HepG2 (cell line): ENCODE data around the gene GRIK4. TPM values are rescaled to one million over a fixed set of nuclear protein-coding genes. Genes with fewer than 3 reads are reported as not detected.

Experiments used
- ATAC-seq: fragments of 200-7000 bp; cut with Tn5 transposase; 3 replicates; pipeline ENCODE4 v1.9.1; 2020; ENCODE audit warnings: mild to moderate bottlenecking, moderate library complexity
- BruUV-seq: library from RNA; stranded (reverse); fragments of 400-500 nt; replicated peaks from 2 replicates; lab custom pipeline; 2021; lab: Mats Ljungman, UMichigan
- CTCF ChIA-PET: fragments of 300-600 bp; formaldehyde crosslinking; extraction: SDS; loops from one replicate; lab custom pipeline; 2021; ENCODE audit warnings: low total read pairs, inconsistent platforms, low intra/inter-chr PET ratio; lab: Yijun Ruan, JAX
- POLR2A ChIA-PET: fragments of 350-600 bp; sonication (Branson Sonifier 250); formaldehyde crosslinking; loops from one replicate; lab custom pipeline; 2020; ENCODE audit warnings: antibody characterized with exemption, inconsistent platforms; lab: Yijun Ruan, JAX
- DNase-seq: peaks from one replicate; pipeline ENCODE4 v3.0.0-alpha.2; 2015; ENCODE audit warnings: low spot score
- FAIRE-seq: peaks from 3 replicates; lab custom pipeline; 2011; peaks lifted over from hg19 to GRCh38; lab: Jason Lieb, UNC
- H2AFZ ChIP-seq: one replicate; pipeline ENCODE4 v1.6.1; 2011; ENCODE audit warnings: low read length, inconsistent platforms
- H3K27ac ChIP-seq: fragments of 300-600 bp; 3 replicates; pipeline ENCODE4 v1.8.0; 2011; ENCODE audit warnings: mixed run types, mild to moderate bottlenecking, mixed read lengths, low read length, inconsistent platforms; ENCODE audit not compliant: insufficient read depth; ENCODE audit errors: extremely low read length
- H3K27me3 ChIP-seq, 2 experiments: fragments of 200-600 bp in 1 of 2; 2 replicates in 1 of 2; 3 replicates in 1 of 2; pipeline versions ENCODE4 v1.6.0 to v1.8.0; 2011; ENCODE audit warnings: low read length in 2 of 2, mild to moderate bottlenecking in 2 of 2, moderate library complexity in 2 of 2, inconsistent platforms in 1 of 2; ENCODE audit not compliant: insufficient read depth in 2 of 2, control insufficient read depth in 1 of 2
- H3K36me3 ChIP-seq, 2 experiments: fragments of 200-600 bp in 1 of 2; replicated peaks in 1 of 2; 2 replicates in 1 of 2; 3 replicates in 1 of 2; pipeline versions ENCODE4 v1.5.1 to v1.8.0; 2011; ENCODE audit warnings: low read length in 2 of 2, inconsistent platforms in 1 of 2; ENCODE audit not compliant: insufficient read depth in 2 of 2, control insufficient read depth in 1 of 2
- H3K4me1 ChIP-seq: 2 replicates; pipeline ENCODE4 v1.5.1; 2012; ENCODE audit warnings: low read length, inconsistent platforms; ENCODE audit not compliant: insufficient read depth
- H3K4me2 ChIP-seq: 2 replicates; pipeline ENCODE4 v1.6.0; 2011; ENCODE audit warnings: low read depth, low read length, inconsistent platforms
- H3K4me3 ChIP-seq, 3 experiments: fragments of 200-600 bp in 1 of 3; sonication (generic), shearing (Covaris generic) in 1 of 3; replicated peaks in 1 of 3; 2 replicates each; pipeline ENCODE4 v1.5.1; 2011 to 2016; ENCODE audit warnings: low read length in 3 of 3, inconsistent platforms in 2 of 3, low read depth in 2 of 3, mild to moderate bottlenecking in 2 of 3, control low read depth in 1 of 3, mixed read lengths in 1 of 3; ENCODE audit not compliant: insufficient read depth in 1 of 3
- H3K79me2 ChIP-seq: one replicate; pipeline ENCODE4 v1.6.1; 2011; ENCODE audit warnings: low read length, inconsistent platforms; ENCODE audit not compliant: insufficient read depth
- H3K9ac ChIP-seq: 2 replicates; pipeline ENCODE4 v1.6.0; 2011; ENCODE audit warnings: mild to moderate bottlenecking, low read depth, low read length, inconsistent platforms; ENCODE audit not compliant: insufficient read depth
- H3K9me3 ChIP-seq: 2 replicates; pipeline ENCODE4 v1.5.1; 2012; ENCODE audit warnings: mild to moderate bottlenecking, low read length
- H4K20me1 ChIP-seq: 2 replicates; pipeline ENCODE4 v1.6.0; 2011; ENCODE audit warnings: inconsistent platforms, mild to moderate bottlenecking, low read length, moderate library complexity; ENCODE audit not compliant: insufficient read depth
- FOXK2 ChIP-seq: fragments of 450-650 bp; IDR thresholded peaks from 2 replicates; pipeline ENCODE4 v1.6.1; 2016
- KDM4B ChIP-seq: sonication (generic); formaldehyde crosslinking; IDR thresholded peaks from 2 replicates; pipeline ENCODE4 v1.4.0; 2020; ENCODE audit warnings: missing genetic modification reagents
- NFYB ChIP-seq: sonication (generic); formaldehyde crosslinking; IDR thresholded peaks from 2 replicates; pipeline ENCODE4 v1.4.0; 2020; ENCODE audit warnings: missing genetic modification reagents
- NFYC ChIP-seq: IDR thresholded peaks from 2 replicates; pipeline ENCODE4 v1.6.1; 2016; ENCODE audit warnings: missing genetic modification reagents, missing compliant biosample characterization
- PAF1 ChIP-seq: IDR thresholded peaks from 2 replicates; pipeline ENCODE4 v1.6.1; 2016; ENCODE audit warnings: missing genetic modification reagents, missing compliant biosample characterization
- RFXANK ChIP-seq: IDR thresholded peaks from 2 replicates; pipeline ENCODE4 v1.6.1; 2016
- SAFB2 ChIP-seq: sonication (generic); formaldehyde crosslinking; IDR thresholded peaks from 2 replicates; pipeline ENCODE4 v1.5.1; 2020; ENCODE audit warnings: missing genetic modification reagents, low read depth, mild to moderate bottlenecking, borderline replicate concordance
- TAF15 ChIP-seq: fragments of 200-400 bp; formaldehyde crosslinking; IDR thresholded peaks from one replicate; pipeline ENCODE4 v1.6.1; 2018; ENCODE audit warnings: mild to moderate bottlenecking, low read depth, low read length; ENCODE audit not compliant: poor library complexity, severe bottlenecking
- TBX3 ChIP-seq: fragments of 450-650 bp; IDR thresholded peaks from 2 replicates; pipeline ENCODE4 v1.6.1; 2017; ENCODE audit warnings: antibody characterized with exemption, mild to moderate bottlenecking, inconsistent platforms, borderline replicate concordance
- TSC22D2 ChIP-seq: sonication (generic); formaldehyde crosslinking; IDR thresholded peaks from 2 replicates; pipeline ENCODE4 v1.5.1; 2020; ENCODE audit warnings: missing genetic modification reagents, mild to moderate bottlenecking, borderline replicate concordance
- ZNF253 ChIP-seq: sonication (generic); formaldehyde crosslinking; IDR thresholded peaks from 2 replicates; pipeline ENCODE4 v1.8.0; 2022; ENCODE audit warnings: mild to moderate bottlenecking, missing genetic modification reagents, borderline replicate concordance
- ZNF605 ChIP-seq: sonication (generic); formaldehyde crosslinking; IDR thresholded peaks from 2 replicates; pipeline ENCODE4 v1.8.0; 2022; ENCODE audit warnings: mild to moderate bottlenecking, missing genetic modification reagents
- ZNF7 ChIP-seq: IDR thresholded peaks from 2 replicates; pipeline ENCODE4 v1.6.1; 2016; ENCODE audit warnings: missing biosample characterization, missing genetic modification reagents
- ZNF709 ChIP-seq: sonication (generic); formaldehyde crosslinking; IDR thresholded peaks from 2 replicates; pipeline ENCODE4 v1.5.0; 2020; ENCODE audit warnings: mild to moderate bottlenecking, missing genetic modification reagents
- ZNF878 ChIP-seq: sonication (generic); formaldehyde crosslinking; IDR thresholded peaks from 2 replicates; pipeline ENCODE4 v1.8.1; 2023; ENCODE audit warnings: mild to moderate bottlenecking, missing genetic modification reagents, moderate library complexity
- WGBS: methylation state at CpG from one replicate; pipeline ENCODE4 v1.1.6; 2017; ENCODE audit warnings: low lambda C conversion rate; 5-methylcytosine and 5-hydroxymethylcytosine counted together
- in situ Hi-C: cut with HindIII; loops from 2 replicates; pipeline ENCODE4 v1.10.0; 2017; ENCODE audit warnings: low pct_unique_long_range_greater_than_20kb; ENCODE audit not compliant: extremely low pct_ligation_motif_present
- intact Hi-C: fragments of 100-400 bp; cut with micrococcal nuclease; formaldehyde crosslinking; loops from one replicate; pipeline ENCODE4 v1.10.0; 2022; ENCODE audit not compliant: unreplicated experiment
- polyA plus RNA-seq, 8 experiments: library from polyadenylated mRNA; depleted of rRNA in 3 of 8; stranded (reverse) in 7 of 8; unstranded in 1 of 8; fragments of >200 nt; fragmentation: Illumina TruSeq in 4 of 8; extraction: Trizol in 4 of 8; gene quantifications; 2 replicates each; pipeline versions ENCODE4 v1.2.1 to v1.2.3, GENCODE V29; 2011 to 2016; ENCODE audit warnings: low read depth in 4 of 8, missing spikeins in 1 of 8, mixed read lengths in 1 of 8; ENCODE audit not compliant: insufficient read depth in 1 of 8
- total RNA-seq, 5 experiments: library from RNA; depleted of rRNA; stranded (reverse); fragments of >200 nt; fragmentation: Illumina TruSeq; extraction: Trizol; gene quantifications; 2 replicates each; pipeline ENCODE4 v1.2.3, GENCODE V29; 2016; ENCODE audit warnings: low read depth in 1 of 5
- TF ChIP-seq, protein P1 (sequence below): sonication (generic); formaldehyde crosslinking; IDR thresholded peaks from 2 replicates; pipeline ENCODE4 v1.4.0; 2020; ENCODE audit warnings: missing genetic modification reagents
- TF ChIP-seq, protein P2 (sequence below): sonication (generic); formaldehyde crosslinking; IDR thresholded peaks from 2 replicates; pipeline ENCODE4 v1.4.0; 2020; ENCODE audit warnings: mild to moderate bottlenecking, missing genetic modification reagents
- TF ChIP-seq, protein P3 (sequence below): sonication (generic); formaldehyde crosslinking; IDR thresholded peaks from 2 replicates; pipeline ENCODE4 v1.5.0; 2020; ENCODE audit warnings: missing genetic modification reagents
- TF ChIP-seq, protein P4 (sequence below): sonication (generic); formaldehyde crosslinking; IDR thresholded peaks from 2 replicates; pipeline ENCODE4 v1.9.0; 2021; ENCODE audit warnings: missing genetic modification reagents, borderline replicate concordance

Gene GRIK4
- total and polyA plus RNA-seq, 2 of the 13 experiments (the other 11 are each of a cell fraction or from before 2014, with no cell fraction given), result 0.04 to 0.07 TPM

DNA sequence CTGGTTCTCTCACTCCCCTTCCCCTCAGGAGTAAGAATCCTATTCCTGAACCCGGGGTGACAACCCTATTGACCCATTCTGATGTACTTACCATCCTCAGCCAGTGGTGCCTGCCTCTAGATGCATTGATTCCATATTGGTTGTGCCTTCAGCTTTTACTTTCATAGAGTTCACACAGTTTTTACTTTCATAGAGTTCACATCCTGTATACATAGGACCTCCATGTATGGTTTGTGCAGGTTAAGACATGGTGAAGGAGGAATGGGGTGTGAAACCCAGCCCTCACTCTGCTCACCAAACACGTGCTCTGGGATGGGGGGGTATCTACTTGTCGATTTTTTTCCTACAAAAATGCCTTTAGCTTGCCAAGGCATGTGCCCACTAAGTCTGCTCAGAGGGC is 406.7 kb downstream of the GRIK4 start:
- ChIA-PET POLR2A (no interaction called here), CTCF (no interaction called here)
- no peak overlapping the region for H3K4me2 ChIP-seq
- H3K79me2 ChIP-seq, result no peaks in the 10 kb centered on the region
- no peak overlapping the region for H3K9ac ChIP-seq
- H2AFZ ChIP-seq, result no peak overlapping the region
- no peaks in the 10 kb centered on the region for H3K4me1 ChIP-seq
- no peaks in the 10 kb centered on the region for H3K36me3 ChIP-seq
- DNase-seq, result no peak
- no peak overlapping the region for H3K4me3 ChIP-seq
- H3K27ac ChIP-seq, result no peak overlapping the region
- no peak for FAIRE-seq
- H4K20me1 ChIP-seq, result no peaks in the 10 kb centered on the region
- in situ Hi-C loops, result no loop called here
- intact Hi-C loops, result no loop called here
- BruUV-seq, result no TSS peak
- no peaks in the 10 kb centered on the region for H3K9me3 ChIP-seq
- ATAC-seq, result no peak
- peaks cover 0 to 1% of the 10 kb centered on the region in 2 experiments; a peak in 2 of 5 replicates for H3K27me3 ChIP-seq
- WGBS, result 10% methylated on average over 3 of the region's 3 CpGs
- TF ChIP-seq ZNF709 (CRISPR knock-in tag), result no peak
- no peak for TF ChIP-seq ZNF878 (CRISPR knock-in tag)
- TF ChIP-seq SAFB2 (CRISPR knock-in tag), result no peak
- TF ChIP-seq TBX3, result no peak
- TF ChIP-seq, protein P1, sequence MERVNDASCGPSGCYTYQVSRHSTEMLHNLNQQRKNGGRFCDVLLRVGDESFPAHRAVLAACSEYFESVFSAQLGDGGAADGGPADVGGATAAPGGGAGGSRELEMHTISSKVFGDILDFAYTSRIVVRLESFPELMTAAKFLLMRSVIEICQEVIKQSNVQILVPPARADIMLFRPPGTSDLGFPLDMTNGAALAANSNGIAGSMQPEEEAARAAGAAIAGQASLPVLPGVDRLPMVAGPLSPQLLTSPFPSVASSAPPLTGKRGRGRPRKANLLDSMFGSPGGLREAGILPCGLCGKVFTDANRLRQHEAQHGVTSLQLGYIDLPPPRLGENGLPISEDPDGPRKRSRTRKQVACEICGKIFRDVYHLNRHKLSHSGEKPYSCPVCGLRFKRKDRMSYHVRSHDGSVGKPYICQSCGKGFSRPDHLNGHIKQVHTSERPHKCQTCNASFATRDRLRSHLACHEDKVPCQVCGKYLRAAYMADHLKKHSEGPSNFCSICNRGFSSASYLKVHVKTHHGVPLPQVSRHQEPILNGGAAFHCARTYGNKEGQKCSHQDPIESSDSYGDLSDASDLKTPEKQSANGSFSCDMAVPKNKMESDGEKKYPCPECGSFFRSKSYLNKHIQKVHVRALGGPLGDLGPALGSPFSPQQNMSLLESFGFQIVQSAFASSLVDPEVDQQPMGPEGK, result no peak
- no peak for TF ChIP-seq PAF1 (CRISPR knock-in tag)
- no peak for TF ChIP-seq TAF15
- TF ChIP-seq NFYC (CRISPR knock-in tag), result no peak
- no peak for TF ChIP-seq ZNF605 (CRISPR knock-in tag)
- TF ChIP-seq, protein P2, sequence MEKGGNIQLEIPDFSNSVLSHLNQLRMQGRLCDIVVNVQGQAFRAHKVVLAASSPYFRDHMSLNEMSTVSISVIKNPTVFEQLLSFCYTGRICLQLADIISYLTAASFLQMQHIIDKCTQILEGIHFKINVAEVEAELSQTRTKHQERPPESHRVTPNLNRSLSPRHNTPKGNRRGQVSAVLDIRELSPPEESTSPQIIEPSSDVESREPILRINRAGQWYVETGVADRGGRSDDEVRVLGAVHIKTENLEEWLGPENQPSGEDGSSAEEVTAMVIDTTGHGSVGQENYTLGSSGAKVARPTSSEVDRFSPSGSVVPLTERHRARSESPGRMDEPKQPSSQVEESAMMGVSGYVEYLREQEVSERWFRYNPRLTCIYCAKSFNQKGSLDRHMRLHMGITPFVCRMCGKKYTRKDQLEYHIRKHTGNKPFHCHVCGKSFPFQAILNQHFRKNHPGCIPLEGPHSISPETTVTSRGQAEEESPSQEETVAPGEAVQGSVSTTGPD (CRISPR knock-in tag), result no peak
- TF ChIP-seq, protein P3, sequence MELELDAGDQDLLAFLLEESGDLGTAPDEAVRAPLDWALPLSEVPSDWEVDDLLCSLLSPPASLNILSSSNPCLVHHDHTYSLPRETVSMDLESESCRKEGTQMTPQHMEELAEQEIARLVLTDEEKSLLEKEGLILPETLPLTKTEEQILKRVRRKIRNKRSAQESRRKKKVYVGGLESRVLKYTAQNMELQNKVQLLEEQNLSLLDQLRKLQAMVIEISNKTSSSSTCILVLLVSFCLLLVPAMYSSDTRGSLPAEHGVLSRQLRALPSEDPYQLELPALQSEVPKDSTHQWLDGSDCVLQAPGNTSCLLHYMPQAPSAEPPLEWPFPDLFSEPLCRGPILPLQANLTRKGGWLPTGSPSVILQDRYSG, result no peak
- TF ChIP-seq ZNF253 (CRISPR knock-in tag), result no peak
- no peak for TF ChIP-seq ZNF7 (CRISPR knock-in tag)
- TF ChIP-seq TSC22D2 (CRISPR knock-in tag), result no peak
- no peak for TF ChIP-seq KDM4B (CRISPR knock-in tag)
- no peak for TF ChIP-seq FOXK2
- no peak for TF ChIP-seq RFXANK
- TF ChIP-seq, protein P4, sequence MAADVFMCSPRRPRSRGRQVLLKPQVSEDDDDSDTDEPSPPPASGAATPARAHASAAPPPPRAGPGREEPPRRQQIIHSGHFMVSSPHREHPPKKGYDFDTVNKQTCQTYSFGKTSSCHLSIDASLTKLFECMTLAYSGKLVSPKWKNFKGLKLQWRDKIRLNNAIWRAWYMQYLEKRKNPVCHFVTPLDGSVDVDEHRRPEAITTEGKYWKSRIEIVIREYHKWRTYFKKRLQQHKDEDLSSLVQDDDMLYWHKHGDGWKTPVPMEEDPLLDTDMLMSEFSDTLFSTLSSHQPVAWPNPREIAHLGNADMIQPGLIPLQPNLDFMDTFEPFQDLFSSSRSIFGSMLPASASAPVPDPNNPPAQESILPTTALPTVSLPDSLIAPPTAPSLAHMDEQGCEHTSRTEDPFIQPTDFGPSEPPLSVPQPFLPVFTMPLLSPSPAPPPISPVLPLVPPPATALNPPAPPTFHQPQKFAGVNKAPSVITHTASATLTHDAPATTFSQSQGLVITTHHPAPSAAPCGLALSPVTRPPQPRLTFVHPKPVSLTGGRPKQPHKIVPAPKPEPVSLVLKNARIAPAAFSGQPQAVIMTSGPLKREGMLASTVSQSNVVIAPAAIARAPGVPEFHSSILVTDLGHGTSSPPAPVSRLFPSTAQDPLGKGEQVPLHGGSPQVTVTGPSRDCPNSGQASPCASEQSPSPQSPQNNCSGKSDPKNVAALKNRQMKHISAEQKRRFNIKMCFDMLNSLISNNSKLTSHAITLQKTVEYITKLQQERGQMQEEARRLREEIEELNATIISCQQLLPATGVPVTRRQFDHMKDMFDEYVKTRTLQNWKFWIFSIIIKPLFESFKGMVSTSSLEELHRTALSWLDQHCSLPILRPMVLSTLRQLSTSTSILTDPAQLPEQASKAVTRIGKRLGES (CRISPR knock-in tag), result no peak
- no peak for TF ChIP-seq NFYB (CRISPR knock-in tag)
